NCI-H226 (cell line): ENCODE results near the gene PPP3CA.
A peak's percentile ranks its signal among the peaks of the same experiment; 100 is the strongest.
"Not testable (repeated sequence)": the region's sequence is repeated elsewhere in the genome, so short reads cannot be mapped to it uniquely, and the experiment has no call there.

Experiments
- DNase-seq: peaks from one replicate; pipeline ENCODE4 v3.0.0-alpha.2; 2015

Gene PPP3CA

DNA sequence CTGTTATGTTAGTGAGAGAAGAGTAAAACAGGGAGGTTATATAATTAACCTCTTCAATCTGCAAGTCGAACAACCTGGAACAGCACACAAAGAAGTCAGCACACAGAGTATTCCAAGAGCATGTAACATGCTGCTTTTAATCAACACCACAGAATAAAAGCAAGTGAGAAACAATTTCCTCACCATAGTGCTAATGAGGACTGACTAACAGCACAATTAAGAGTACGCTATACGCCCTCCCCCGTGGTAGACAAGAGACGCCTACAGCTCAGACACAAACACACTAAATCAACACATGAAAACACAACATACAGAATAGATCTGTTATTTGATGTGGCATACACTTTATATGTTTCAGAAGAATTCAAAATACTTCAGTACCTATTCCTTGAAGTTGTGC, 103.0 kb downstream of the PPP3CA start:
- DNase-seq: no peak

DNA sequence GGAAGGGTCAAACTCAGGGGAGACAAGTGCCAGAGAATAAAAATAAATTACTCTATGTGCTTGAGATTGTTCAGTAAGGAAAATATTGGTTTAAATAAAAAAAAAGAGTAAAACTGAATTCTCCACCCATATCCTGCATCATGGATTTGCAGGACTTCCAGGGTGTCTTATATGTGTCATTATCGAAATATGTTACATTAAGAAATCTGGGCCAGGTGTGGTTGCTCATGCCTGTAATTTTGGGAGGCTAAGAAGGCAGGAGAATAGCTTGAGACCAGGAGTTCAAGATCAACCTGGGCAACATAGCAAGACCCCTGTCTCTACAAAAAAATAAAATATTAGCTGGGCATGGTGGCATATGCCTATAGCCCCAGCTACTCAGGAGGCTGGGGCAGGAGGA, 104.9 kb downstream of the PPP3CA start:
- no peak for DNase-seq

DNA sequence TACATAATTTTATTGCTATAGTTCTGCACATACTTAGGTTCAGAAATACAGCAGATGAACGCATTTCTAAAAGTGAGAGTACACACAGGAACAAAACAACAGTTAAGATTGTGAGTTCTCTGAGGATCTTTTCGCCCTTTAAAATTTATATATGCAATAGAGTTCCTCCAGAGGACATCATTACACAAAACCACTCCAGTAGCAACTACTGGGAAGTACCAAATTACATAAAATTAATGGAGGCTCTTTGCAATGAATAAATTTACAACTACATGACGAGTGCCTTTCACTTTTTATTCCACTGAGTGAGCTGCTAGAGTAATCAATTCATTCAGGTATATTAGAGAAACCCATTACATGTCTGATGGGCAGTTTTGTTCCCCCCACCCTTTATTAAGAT, 107.2 kb downstream of the PPP3CA start:
- no peak for DNase-seq

GRCh38 chr4:101239665-101240064, 107.7 kb downstream of the PPP3CA start:
- no peak for DNase-seq

DNA sequence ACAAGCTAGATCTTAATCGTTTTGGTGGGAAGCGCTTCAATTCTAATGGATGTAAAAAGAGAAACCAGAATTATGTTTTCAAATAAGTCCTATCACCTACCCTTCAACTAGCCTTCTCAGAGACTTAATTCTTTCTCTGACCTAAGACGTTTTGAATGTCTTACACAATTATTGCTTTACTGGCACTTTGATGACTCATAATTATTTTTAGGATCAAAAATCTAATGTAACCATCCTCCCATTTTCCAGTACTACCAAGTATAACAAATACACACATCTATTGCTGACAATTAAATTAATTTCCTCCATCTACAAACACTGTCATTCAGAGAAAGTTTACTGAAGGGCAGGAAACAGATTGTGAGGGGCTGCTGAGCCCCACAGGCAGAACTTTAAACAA, 108.6 kb downstream of the PPP3CA start:
- DNase-seq: peak; percentile 53

DNA sequence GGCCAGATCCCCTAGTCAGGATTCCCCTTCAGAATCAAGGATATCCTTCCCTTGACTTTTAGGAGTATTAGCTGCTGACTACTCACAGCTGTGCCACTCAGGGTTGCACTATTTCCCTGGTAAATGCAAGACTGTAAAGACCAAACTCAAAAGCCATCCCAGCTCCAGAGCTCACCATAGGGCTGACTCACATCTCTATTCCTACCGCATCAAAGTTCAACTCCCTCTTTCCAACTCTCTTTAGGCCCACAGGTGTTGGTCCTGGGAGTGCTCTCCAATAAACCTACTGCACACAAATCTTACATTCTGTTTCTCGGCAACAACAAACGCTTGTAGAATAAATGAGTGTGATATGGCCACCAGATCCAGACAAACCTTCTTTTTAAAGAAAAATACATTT, 109.6 kb downstream of the PPP3CA start:
- DNase-seq: no peak

DNA sequence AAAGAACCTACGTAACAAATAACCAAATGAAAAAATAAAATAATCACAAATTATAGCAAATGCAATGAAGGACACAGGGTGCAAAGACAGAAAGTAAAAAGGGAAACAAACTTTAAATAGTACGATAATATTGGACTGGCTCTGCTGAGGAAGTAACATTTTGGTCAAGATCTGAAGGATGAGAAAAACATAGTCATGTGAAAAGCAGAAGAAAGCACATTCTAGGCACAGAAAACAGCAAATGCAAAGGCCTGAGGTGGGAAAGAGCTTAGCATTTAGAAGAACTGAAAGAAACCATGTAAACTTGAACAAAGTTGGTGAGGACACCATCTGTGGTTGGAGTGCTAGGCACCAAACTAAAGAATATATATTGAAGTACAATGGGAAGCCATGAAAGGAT, 111.2 kb downstream of the PPP3CA start:
- DNase-seq: no peak

- not testable (repeated sequence) for DNase-seq
Observed at GRCh38 chr4:101234141-101234540, 113.2 kb downstream of the PPP3CA start.

GRCh38 chr4:101232074-101232776, 115.1 kb downstream of the PPP3CA start:
- DNase-seq: peak; percentile 77

- no peak for DNase-seq
Observed at GRCh38 chr4:101230801-101231426, 116.4 kb downstream of the PPP3CA start.

DNA sequence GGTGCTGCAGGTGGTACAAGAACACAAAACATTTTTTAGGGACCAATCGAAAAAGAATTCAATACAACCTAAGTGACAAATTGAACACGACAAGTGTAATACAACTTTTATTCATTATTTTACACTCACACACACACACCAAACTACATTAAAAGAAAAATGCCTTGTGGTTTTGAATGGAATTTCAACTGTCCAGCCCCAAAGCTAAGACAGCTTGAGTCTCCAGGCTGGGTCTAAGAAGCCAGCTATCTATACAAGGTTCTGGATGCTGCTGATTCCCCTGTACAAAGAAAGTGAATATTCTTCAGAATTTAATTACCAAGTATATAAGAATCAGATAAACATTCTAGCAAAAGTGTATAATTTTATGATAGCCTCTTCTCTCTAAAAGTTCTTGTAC, 118.2 kb downstream of the PPP3CA start:
- DNase-seq: peak; percentile 29

- no peak for DNase-seq
Observed at GRCh38 chr4:101227715-101228114, 119.6 kb downstream of the PPP3CA start.

DNA sequence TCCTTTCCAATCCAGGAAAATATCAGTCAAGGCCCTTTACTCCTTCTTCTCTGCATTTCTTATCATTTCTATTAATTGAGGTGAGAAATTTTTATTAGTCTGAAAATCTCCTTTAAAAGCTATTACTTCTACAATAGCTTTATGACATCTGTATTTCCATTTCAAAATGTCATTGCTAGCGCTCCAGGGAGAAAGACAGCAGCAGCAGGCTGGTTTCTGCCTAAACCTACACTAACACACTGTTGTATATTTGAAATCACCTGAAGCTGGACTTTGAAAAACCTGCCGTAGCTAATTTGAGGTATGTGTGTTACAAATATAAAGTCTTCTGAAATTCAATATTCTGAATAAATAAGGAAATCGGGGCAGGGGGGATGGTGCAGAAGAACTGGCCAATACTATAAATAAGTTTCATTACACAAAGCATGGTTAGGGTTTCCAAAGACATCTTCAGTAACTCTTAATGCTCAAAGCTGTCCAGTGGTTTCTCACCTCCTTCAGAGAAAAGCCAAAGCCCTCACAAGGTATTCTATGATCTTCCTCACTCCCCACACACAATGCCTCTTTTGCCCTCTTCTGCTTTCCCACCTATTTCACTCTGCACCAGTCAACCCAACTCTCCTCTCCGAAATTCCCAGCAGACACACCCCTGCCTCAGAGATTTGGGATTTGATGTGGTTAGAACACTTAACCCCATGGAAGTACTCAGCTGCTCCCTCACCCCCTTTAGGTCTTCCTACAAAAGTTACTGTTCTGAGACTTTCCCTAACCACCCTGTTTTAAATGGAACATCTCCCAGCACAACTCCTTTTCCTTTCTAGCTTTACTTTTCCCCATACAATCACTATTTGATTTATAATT, 122.7 kb downstream of the PPP3CA start:
- no peak for DNase-seq

- no peak for DNase-seq
Observed at GRCh38 chr4:101222156-101222845, 125.0 kb downstream of the PPP3CA start.

GRCh38 chr4:101221294-101221693, 126.0 kb downstream of the PPP3CA start:
- no peak for DNase-seq

- no peak for DNase-seq
Observed at GRCh38 chr4:101218894-101219293, 128.4 kb downstream of the PPP3CA start.

DNA sequence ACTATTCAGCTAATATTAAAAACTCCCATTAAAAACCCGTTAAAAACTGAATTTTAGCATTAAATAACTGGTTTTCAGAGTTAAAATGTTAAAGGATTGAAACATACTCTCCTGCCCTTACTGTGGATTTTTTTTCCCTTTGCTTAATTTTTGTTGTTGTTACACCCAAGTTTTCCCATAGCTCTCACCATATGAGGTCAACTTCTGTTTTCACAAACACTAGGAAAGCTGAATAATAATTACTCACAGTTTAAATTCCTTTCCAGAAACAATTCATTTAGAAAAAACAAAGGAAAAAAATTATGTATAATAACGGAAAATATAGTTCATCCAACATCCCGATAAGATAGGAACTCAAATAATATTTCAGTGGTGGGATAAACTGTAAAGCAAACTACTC, 129.0 kb downstream of the PPP3CA start:
- no peak for DNase-seq

DNA sequence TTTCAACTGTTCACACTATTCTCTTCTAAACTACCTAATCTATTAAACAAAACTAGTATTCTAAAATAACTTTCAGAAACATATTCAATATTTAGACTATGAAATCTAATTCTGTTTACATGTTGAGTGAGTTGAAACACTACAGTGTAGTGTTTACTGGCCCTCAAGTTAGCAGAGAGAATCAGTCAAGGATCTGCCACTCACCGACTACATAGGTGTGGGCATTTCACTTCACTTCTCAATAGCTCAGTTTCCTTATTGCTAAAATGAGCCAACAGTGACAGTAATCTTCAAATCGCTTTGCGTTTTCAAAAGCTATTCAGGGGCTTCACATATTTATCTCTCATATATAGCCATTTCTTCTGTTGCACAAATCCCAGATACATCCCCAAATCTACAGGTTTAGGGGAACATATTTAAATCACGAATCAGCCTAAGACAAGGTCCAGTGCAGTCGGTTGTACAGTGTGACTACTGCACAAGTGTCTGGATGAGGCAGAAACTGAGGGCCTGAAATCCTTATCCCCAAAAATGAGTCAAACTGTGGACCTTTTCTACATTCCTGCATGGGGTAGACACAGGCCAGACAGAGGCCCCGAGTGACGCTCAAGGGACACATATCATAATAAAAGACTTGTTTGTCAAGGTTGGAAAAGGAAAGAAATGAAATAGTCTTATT, 129.8 kb downstream of the PPP3CA start:
- no peak for DNase-seq

- DNase-seq: peak; percentile 8
Observed at GRCh38 chr4:101211146-101211553, 136.2 kb downstream of the PPP3CA start.

GRCh38 chr4:101210331-101210730, 137.0 kb downstream of the PPP3CA start:
- no peak for DNase-seq

DNA sequence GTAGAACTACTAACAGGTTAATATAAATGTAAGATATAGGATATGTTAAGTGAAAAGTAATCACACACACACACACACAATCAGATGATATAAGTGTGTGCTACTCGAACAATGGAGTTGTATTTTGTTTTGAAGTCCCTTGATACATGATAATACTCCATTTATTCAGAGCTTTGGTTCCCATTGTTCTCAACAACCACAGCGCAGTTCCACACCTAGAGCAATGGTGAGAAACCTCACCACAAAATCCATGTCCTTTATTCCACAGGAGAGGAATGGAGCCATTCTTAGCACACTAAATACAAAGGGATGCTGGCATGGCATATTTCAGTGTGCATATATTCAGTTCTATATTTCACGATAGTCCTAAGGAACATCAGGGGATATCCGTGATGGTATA, 139.2 kb downstream of the PPP3CA start:
- no peak for DNase-seq

DNA sequence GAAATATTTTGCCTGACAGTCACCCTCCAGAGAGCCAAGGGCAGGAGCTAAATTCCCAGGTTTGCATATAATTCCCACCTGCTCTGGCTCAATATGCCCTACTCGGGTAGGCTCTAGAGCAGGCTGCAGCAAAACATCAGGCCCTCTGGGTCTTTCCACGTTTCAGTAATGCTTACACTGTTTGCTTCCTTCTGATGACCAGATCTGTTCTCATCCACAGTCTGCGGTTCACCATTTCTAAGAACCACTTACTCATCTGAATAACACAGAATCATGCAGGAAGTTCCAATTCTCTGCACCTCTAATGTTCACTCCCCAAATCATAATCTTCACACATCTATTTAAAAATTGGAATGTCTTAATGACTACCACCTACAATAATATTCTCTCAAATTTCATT, 141.4 kb downstream of the PPP3CA start:
- peak; percentile 28 for DNase-seq

- no peak for DNase-seq
Observed at GRCh38 chr4:101201421-101201820, 145.9 kb downstream of the PPP3CA start.
